ENCODE measurements around the gene CTTNBP2. TPM values are rescaled to one million over a fixed set of nuclear protein-coding genes. Genes with fewer than 3 reads are reported as not detected.

CTTNBP2 gene
- total RNA-seq, 1 donor from 2014 or later = 0.18 TPM

GRCh38 chr7:117811696-117812095, 61.5 kb downstream of the CTTNBP2 start:
- ChIA-PET POLR2A (no interaction called here), CTCF (no interaction called here)
- no peak for DNase-seq
- no peaks in the 10 kb centered on the region for H3K4me1 Mint-ChIP-seq
- TF ChIP-seq, protein P1, sequence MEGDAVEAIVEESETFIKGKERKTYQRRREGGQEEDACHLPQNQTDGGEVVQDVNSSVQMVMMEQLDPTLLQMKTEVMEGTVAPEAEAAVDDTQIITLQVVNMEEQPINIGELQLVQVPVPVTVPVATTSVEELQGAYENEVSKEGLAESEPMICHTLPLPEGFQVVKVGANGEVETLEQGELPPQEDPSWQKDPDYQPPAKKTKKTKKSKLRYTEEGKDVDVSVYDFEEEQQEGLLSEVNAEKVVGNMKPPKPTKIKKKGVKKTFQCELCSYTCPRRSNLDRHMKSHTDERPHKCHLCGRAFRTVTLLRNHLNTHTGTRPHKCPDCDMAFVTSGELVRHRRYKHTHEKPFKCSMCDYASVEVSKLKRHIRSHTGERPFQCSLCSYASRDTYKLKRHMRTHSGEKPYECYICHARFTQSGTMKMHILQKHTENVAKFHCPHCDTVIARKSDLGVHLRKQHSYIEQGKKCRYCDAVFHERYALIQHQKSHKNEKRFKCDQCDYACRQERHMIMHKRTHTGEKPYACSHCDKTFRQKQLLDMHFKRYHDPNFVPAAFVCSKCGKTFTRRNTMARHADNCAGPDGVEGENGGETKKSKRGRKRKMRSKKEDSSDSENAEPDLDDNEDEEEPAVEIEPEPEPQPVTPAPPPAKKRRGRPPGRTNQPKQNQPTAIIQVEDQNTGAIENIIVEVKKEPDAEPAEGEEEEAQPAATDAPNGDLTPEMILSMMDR (IDR thresholded peaks at IDR 0.05) = no peak
- no peak overlapping the region for H3K27ac Mint-ChIP-seq
- H3K27me3 Mint-ChIP-seq = no peaks in the 10 kb centered on the region
- intact Hi-C loops (cut with micrococcal nuclease) = no loop called here
- no peak for ATAC-seq (ENCODE audit: low read depth)
- no peaks in the 10 kb centered on the region for H3K36me3 Mint-ChIP-seq (ENCODE audit: low read depth)
- H3K9me3 Mint-ChIP-seq = no peaks in the 10 kb centered on the region
- no peak overlapping the region for H3K4me3 Mint-ChIP-seq

DNA sequence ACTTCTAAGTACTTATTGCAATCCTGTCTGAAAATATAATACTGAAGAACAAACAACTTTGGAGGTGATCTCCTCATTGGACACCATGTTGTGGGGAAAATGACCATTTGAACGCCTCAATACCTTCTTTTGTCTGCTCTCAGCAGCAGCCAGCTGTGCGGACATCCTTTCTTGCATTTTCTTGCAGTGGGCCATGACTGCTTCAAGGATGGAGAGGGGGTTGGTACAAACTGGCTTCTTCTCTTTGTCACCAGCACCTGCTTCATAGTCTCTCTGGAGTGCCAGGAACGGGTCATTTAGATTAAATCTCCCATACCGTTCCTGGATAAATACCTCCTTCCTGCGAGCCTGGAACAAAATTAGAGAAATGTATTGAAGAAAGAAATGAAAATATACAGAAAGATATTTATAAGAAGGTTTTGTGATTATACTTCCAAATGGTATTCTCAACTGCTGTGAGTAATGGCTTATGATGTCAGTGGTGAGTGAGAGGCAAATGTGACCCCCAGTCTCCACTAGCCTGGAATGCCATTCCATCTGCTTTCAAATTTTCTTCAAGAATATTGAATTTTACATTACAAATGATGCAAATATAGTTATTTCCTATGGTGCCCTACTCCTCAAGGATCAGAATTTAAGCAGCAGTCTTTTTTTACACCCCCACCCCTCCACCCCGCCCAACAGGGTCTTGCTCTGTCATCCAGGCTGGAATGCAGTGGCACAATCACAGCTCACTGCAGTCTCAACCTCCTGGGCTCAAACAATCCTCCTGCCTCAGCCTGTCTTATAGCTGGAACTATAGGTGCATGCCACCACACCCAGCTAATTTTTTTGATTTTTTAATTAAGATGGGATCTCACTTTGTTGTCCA, 62.4 kb downstream of the CTTNBP2 start:
- TF ChIP-seq, protein P1 (IDR thresholded peaks at IDR 0.05) = no peak
- H3K4me3 Mint-ChIP-seq = no peak overlapping the region
- H3K27ac Mint-ChIP-seq = no peak overlapping the region
- H3K27me3 Mint-ChIP-seq = no peaks in the 10 kb centered on the region
- no peaks in the 10 kb centered on the region for H3K9me3 Mint-ChIP-seq
- DNase-seq (no peak), ATAC-seq (ENCODE audit: low read depth) (no peak)
- CTCF ChIA-PET = no interaction called here
- POLR2A ChIA-PET = no interaction called here
- H3K36me3 Mint-ChIP-seq (ENCODE audit: low read depth) = no peaks in the 10 kb centered on the region
- no peaks in the 10 kb centered on the region for H3K4me1 Mint-ChIP-seq
- intact Hi-C loops (cut with micrococcal nuclease) = no loop called here

DNA sequence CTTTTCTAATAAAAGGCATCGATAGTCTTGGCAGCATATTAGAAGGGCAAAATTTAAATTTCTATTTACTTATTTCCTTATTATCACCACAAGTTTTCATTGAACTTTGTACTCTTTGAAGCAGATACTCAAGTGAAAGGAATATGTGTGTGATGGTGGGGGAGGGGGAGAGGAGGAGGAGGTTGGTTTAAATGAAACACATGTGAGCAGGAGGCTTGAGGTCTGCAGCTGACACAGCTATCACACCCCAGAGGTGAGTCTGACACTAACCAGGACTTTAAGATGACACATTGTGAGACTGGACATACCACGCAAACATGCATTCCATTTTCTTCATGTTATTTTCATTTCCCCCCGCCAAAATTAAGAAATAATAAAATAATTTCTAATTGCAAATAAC, 63.3 kb downstream of the CTTNBP2 start:
- ATAC-seq (ENCODE audit: low read depth) = no peak
- POLR2A ChIA-PET = no interaction called here

DNA sequence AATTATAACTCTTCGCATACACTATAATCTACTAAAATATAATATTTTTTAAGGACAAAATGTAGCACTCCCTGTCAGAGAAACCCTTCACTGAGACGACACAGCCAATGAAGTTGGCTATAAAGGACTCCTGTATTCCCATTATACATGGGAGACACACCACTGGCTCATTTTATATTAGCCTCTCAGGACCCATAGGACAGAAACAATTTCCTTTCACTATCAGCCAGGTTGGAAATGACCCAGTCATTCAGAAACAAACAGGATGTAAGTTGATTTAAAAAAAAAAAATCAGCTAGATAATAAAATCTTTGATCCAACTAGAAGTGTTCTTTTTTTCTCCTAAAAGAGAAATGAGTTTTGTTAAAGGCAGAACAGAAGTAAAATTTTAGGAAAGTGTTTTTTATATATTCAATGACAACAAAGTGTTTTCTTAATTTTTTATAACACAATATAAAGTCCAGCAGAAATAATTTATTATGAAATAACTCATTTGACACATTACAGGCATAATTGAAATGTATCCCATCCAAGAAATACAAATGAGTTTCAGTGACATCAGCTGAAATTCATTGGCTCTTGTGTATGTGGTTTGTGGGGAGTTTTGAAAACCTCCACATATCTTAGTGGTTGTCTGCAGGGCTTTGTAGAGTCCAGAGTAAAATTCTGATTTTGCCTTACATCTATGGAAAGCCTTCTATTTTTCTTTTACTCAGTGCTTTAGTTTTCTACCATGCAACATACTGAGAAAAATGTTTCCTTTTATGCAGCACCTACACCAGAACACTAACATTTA, 64.1 kb downstream of the CTTNBP2 start:
- H3K27ac Mint-ChIP-seq = no peak overlapping the region
- no peaks in the 10 kb centered on the region for H3K4me1 Mint-ChIP-seq
- TF ChIP-seq, protein P1 (IDR thresholded peaks at IDR 0.05) = no peak
- CTCF ChIA-PET = no interaction called here
- ATAC-seq (ENCODE audit: low read depth) (no peak), DNase-seq (no peak)
- no peaks in the 10 kb centered on the region for H3K9me3 Mint-ChIP-seq
- no peaks in the 10 kb centered on the region for H3K36me3 Mint-ChIP-seq (ENCODE audit: low read depth)
- no peak overlapping the region for H3K4me3 Mint-ChIP-seq
- H3K27me3 Mint-ChIP-seq = peaks cover 3% of the 10 kb centered on the region
- intact Hi-C loops (cut with micrococcal nuclease) = no loop called here
- POLR2A ChIA-PET = no interaction called here

More for the DNA sequence above, 63.3 kb downstream of the CTTNBP2 start:
- intact Hi-C loops (cut with micrococcal nuclease) = no loop called here
- Mint-ChIP-seq H3K4me3 (no peak overlapping the region), H3K27me3 (peaks cover 3% of the 10 kb centered on the region), H3K4me1 (no peaks in the 10 kb centered on the region), H3K36me3 (ENCODE audit: low read depth) (no peaks in the 10 kb centered on the region), H3K9me3 (no peaks in the 10 kb centered on the region), H3K27ac (no peak overlapping the region)
- CTCF ChIA-PET = no interaction called here
- TF ChIP-seq, protein P1 (IDR thresholded peaks at IDR 0.05) = no peak
- no peak for DNase-seq

GRCh38 chr7:117808341-117808757, 64.9 kb downstream of the CTTNBP2 start:
- Mint-ChIP-seq H3K27ac (no peak overlapping the region), H3K9me3 (no peaks in the 10 kb centered on the region), H3K4me3 (no peak overlapping the region), H3K4me1 (no peaks in the 10 kb centered on the region), H3K36me3 (ENCODE audit: low read depth) (no peaks in the 10 kb centered on the region), H3K27me3 (peaks cover 3% of the 10 kb centered on the region)
- intact Hi-C loops (cut with micrococcal nuclease) = no loop called here
- ATAC-seq (ENCODE audit: low read depth) = no peak
- no peak for DNase-seq
- POLR2A ChIA-PET = no interaction called here
- TF ChIP-seq, protein P1 (IDR thresholded peaks at IDR 0.05) = no peak
- CTCF ChIA-PET = no interaction called here

Measured in activated B cell treated with CpG ODN at 0.5 μM for 24 hours (primary cell).